Ishikawa (cell line): ENCODE data around the gene SIRT3.

Source experiments
- CEBPB ChIP-seq: IDR thresholded peaks from 2 replicates; pipeline ENCODE4 v1.6.1; 2012
- CREB1 ChIP-seq: IDR thresholded peaks from 2 replicates; pipeline ENCODE4 v1.6.1; 2012; ENCODE audit warnings: low read depth
- EGR1 ChIP-seq: IDR thresholded peaks from 2 replicates; pipeline ENCODE4 v1.6.1; 2012
- EP300 ChIP-seq: IDR thresholded peaks from 2 replicates; pipeline ENCODE4 v1.6.1; 2012; ENCODE audit warnings: borderline replicate concordance
- RAD21 ChIP-seq: IDR thresholded peaks from 2 replicates; pipeline ENCODE4 v1.6.1; 2012; ENCODE audit warnings: low read depth
- TAF1 ChIP-seq: IDR thresholded peaks from 2 replicates; pipeline ENCODE4 v1.6.1; 2012; ENCODE audit warnings: low read depth, mild to moderate bottlenecking
- TEAD4 ChIP-seq: IDR thresholded peaks from 2 replicates; pipeline ENCODE4 v1.6.1; 2012
- ZBTB7A ChIP-seq: IDR thresholded peaks from 2 replicates; pipeline ENCODE4 v1.6.1; 2012; ENCODE audit warnings: low read depth
- TF ChIP-seq, protein P1 (sequence below): IDR thresholded peaks from 2 replicates; pipeline ENCODE4 v1.6.1; 2012
- TF ChIP-seq, protein P2 (sequence below): IDR thresholded peaks from 2 replicates; pipeline ENCODE4 v1.6.1; 2012

DNA sequence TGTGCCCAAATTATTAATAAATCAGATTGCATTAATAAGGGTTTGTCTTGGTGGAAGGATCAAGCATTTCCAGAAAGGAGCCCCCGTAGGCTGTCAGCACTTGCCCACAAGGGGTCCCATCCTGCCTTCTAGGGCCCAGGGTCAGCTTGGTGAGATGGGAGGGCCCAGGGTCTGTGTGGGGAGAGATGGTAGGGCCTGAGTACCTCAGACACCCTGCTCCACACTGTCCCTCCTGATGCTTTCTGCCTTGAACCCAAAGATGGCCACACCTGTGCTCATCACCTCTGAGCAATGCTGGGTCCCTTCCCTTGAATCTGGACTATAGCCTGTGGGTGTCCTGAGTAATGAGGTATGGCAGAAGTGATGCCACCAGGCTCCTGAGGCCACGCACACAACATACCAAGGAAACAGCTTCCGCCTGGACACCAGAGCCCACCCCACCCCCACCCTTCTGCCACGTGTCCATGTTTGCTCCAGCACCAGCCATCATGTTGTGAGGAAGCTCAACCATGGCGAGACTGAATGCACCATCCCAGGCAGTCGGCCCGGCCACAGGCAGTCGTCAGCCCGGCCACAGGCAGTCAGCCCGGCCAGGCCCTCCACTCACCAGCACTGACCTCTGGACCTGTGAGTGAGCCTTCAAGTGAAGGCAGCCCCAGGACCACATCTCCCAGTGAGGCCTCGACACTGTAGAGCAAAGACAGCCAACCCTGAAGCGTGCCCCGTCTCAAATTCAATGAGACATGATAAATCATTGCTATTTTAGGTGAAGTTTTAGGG lies 35.7 kb downstream of the SIRT3 start:
- TF ChIP-seq CEBPB: no peak
- TF ChIP-seq TAF1: no peak
- no peak for TF ChIP-seq EP300
- TF ChIP-seq, protein P1, sequence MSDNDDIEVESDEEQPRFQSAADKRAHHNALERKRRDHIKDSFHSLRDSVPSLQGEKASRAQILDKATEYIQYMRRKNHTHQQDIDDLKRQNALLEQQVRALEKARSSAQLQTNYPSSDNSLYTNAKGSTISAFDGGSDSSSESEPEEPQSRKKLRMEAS: no peak
- TF ChIP-seq EGR1: no peak
- no peak for TF ChIP-seq CREB1
- TF ChIP-seq TEAD4: no peak
- TF ChIP-seq, protein P2, sequence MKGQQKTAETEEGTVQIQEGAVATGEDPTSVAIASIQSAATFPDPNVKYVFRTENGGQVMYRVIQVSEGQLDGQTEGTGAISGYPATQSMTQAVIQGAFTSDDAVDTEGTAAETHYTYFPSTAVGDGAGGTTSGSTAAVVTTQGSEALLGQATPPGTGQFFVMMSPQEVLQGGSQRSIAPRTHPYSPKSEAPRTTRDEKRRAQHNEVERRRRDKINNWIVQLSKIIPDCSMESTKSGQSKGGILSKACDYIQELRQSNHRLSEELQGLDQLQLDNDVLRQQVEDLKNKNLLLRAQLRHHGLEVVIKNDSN: no peak
- TF ChIP-seq ZBTB7A: no peak
- no peak for TF ChIP-seq RAD21
